Left kidney (tissue), 2 donors: ENCODE data around the gene AACS. TPM values are rescaled to one million over a fixed set of nuclear protein-coding genes. Genes with fewer than 3 reads are reported as not detected.
"Not testable (repeated sequence)": the region's sequence is repeated elsewhere in the genome, so short reads cannot be mapped to it uniquely, and the experiment has no call there.

Experiments used
- DNase-seq: peaks from one replicate; pipeline ENCODE4 v3.0.0-alpha.2; 2013
- polyA plus RNA-seq: library from polyadenylated mRNA; unstranded; fragments of 120-200 nt; gene quantifications from one replicate; pipeline ENCODE4 v1.2.1, GENCODE V29; 2013; ENCODE audit not compliant: insufficient read length

Gene AACS
- polyA plus RNA-seq, 1 donor: 23.3 TPM

- DNase-seq: no peak
Measured at GRCh38 chr12:125122668-125123067, 57.4 kb downstream of the AACS start.

GRCh38 chr12:125124320-125124966, 59.2 kb downstream of the AACS start:
- no peak for DNase-seq

GRCh38 chr12:125125271-125125670, 60.0 kb downstream of the AACS start:
- DNase-seq: no peak

GRCh38 chr12:125128439-125129178, 63.4 kb downstream of the AACS start:
- DNase-seq: no peak

GRCh38 chr12:125129179-125129571, 63.9 kb downstream of the AACS start:
- no peak for DNase-seq

GRCh38 chr12:125129591-125130255, 64.5 kb downstream of the AACS start:
- no peak for DNase-seq

GRCh38 chr12:125131958-125132357, 66.7 kb downstream of the AACS start:
- DNase-seq: no peak

GRCh38 chr12:125132698-125133400, 67.6 kb downstream of the AACS start:
- no peak for DNase-seq

GRCh38 chr12:125133616-125134015, 68.4 kb downstream of the AACS start:
- no peak for DNase-seq

- no peak for DNase-seq
Measured at GRCh38 chr12:125134576-125134975, 69.3 kb downstream of the AACS start.

- DNase-seq: no peak
Measured at GRCh38 chr12:125135906-125136305, 70.7 kb downstream of the AACS start.

- DNase-seq: no peak
Measured at GRCh38 chr12:125136702-125137101, 71.5 kb downstream of the AACS start.

GRCh38 chr12:125137766-125138344, 72.6 kb downstream of the AACS start:
- DNase-seq: no peak

- DNase-seq: no peak
Measured at GRCh38 chr12:125140279-125141209, 75.3 kb downstream of the AACS start.

- not testable (repeated sequence) for DNase-seq
Measured at GRCh38 chr12:125141210-125141573, 76.0 kb downstream of the AACS start.

GRCh38 chr12:125142601-125143000, 77.4 kb downstream of the AACS start:
- DNase-seq: no peak

GRCh38 chr12:125143491-125143890, 78.3 kb downstream of the AACS start:
- DNase-seq: no peak

GRCh38 chr12:125145196-125145595, 80.0 kb downstream of the AACS start:
- DNase-seq: no peak

- DNase-seq: no peak
Measured at GRCh38 chr12:125148316-125148715, 83.1 kb downstream of the AACS start.

GRCh38 chr12:125149160-125150108, 84.2 kb downstream of the AACS start:
- DNase-seq: no peak
